AG09309 (cell line): Measurements from ENCODE around the gene KIAA0040.
"Not testable (repeated sequence)": the region's sequence is repeated elsewhere in the genome, so short reads cannot be mapped to it uniquely, and the experiment has no call there.

ENCODE experiments used
- DNase-seq: peaks from one replicate; pipeline ENCODE4 v3.0.0-alpha.2; 2010; ENCODE audit warnings: low read depth
- H3K4me3 ChIP-seq: 2 replicates; pipeline ENCODE4 v1.5.1; 2011; ENCODE audit warnings: mild to moderate bottlenecking, low read depth, low read length, moderate library complexity; ENCODE audit not compliant: control insufficient read depth
- TF ChIP-seq, protein P1 (sequence below): IDR thresholded peaks from 2 replicates; pipeline ENCODE4 v1.5.1; 2011; ENCODE audit warnings: mild to moderate bottlenecking, low read depth, low read length, inconsistent platforms; ENCODE audit not compliant: insufficient read depth, control insufficient read depth; ENCODE audit errors: missing control alignments

The KIAA0040 gene

DNA sequence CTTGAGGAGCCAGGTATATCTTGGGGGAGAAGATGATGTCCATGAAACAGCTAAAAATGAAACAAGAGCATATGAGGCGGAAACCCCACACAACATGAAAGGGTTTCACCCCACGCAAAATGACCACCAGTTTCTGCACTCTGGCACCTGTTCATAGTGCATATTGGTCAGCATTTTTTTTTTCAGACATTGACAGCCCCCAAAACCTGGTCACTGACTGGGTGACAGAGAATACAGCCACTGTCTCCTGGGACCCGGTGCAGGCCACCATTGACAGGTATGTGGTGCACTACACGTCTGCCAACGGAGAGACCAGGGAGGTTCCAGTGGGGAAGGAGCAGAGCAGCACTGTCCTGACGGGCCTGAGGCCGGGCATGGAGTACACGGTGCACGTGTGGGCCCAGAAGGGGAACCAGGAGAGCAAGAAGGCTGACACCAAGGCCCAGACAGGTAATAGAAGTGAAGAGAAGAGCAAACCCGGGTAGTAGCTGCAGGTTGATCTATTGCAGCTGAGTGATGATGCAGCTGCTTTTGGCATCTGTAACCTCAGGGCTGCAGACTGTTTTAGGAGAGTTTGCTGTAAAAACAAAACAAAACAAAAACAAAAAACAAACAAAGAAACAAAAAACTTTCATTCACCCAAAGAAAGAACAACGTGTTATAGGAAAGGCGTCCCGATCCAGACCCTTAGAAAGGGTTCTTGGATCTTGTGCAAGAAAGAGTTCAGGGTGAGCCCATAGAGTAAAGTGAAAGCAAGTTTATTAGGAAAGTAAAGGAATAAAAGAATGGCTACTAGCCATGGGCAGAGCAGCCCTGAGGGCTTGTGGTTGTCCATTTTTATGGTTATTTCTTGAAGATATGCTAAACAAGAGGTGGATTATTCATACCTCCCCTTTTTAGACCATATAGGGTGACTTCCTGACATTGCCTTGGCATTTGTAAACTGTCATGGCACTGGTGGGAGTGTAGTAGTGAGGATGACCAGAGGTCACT lies 73.9 kb downstream of the KIAA0040 start:
- no peak for DNase-seq
- TF ChIP-seq, protein P1, sequence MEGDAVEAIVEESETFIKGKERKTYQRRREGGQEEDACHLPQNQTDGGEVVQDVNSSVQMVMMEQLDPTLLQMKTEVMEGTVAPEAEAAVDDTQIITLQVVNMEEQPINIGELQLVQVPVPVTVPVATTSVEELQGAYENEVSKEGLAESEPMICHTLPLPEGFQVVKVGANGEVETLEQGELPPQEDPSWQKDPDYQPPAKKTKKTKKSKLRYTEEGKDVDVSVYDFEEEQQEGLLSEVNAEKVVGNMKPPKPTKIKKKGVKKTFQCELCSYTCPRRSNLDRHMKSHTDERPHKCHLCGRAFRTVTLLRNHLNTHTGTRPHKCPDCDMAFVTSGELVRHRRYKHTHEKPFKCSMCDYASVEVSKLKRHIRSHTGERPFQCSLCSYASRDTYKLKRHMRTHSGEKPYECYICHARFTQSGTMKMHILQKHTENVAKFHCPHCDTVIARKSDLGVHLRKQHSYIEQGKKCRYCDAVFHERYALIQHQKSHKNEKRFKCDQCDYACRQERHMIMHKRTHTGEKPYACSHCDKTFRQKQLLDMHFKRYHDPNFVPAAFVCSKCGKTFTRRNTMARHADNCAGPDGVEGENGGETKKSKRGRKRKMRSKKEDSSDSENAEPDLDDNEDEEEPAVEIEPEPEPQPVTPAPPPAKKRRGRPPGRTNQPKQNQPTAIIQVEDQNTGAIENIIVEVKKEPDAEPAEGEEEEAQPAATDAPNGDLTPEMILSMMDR: no peak
- no peak overlapping the region for H3K4me3 ChIP-seq

DNA sequence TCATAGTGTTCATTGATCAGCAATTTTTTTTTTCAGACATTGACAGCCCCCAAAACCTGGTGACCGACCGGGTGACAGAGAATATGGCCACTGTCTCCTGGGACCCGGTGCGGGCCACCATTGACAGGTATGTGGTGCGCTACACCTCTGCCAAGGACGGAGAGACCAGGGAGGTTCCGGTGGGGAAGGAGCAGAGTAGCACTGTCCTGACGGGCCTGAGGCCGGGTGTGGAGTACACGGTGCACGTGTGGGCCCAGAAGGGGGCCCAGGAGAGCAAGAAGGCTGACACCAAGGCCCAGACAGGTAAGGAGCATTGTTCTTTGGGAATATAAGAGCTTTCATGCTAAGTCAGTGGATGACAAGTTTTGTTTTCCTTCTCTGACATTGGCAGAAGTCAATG lies 75.7 kb downstream of the KIAA0040 start:
- no peak overlapping the region for H3K4me3 ChIP-seq
- TF ChIP-seq, protein P1: no peak
- no peak for DNase-seq

DNA sequence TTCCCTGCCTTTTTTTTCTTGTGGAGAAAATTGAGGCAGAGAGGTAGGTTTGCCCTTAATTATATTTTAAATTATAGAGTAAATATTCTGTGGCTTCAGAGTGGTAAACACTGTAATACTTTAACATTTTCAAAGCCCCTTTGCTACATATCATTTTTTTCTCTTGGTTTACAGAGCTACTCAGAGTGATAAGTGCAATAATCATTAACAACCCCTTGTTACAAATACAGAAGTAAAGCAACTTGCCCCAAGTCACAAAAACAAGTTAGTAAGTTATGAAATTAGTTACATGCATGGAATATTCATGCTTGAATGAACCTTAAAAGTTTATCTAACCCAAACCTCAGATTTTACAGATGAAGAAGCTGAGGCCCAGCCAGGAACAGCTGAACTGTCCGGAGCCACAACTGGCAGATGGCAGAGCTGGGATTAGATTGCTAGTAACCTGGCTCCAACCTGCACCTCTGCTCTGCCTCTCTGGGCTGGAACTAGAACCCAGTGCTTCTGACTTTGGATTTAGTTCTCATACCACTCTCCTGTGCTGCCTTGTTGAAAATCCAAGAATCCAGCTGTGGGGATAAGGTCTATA lies 76.3 kb downstream of the KIAA0040 start:
- H3K4me3 ChIP-seq: no peak overlapping the region
- DNase-seq: no peak
- TF ChIP-seq, protein P1: no peak

DNA sequence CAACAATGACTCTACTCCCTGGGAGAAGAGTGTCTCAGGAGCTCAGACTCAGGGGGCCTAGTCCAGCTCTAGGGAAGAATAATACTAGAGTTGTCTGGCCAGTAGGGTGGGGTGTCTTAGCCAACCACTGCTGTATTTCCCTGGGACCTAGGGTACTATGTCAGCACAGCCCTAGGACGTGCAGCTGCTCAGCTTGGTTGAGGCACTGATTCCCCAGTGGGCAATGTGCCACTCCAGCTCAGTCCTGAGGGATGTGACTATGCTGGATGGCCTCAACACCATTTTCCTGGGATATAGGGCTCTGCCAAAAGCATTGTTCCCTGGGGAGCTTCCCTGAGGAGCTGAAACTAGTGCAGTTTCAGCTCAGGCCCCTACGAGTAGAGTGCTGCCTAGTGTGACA lies 77.6 kb downstream of the KIAA0040 start:
- no peak for DNase-seq
- TF ChIP-seq, protein P1: no peak
- no peak overlapping the region for H3K4me3 ChIP-seq

DNA sequence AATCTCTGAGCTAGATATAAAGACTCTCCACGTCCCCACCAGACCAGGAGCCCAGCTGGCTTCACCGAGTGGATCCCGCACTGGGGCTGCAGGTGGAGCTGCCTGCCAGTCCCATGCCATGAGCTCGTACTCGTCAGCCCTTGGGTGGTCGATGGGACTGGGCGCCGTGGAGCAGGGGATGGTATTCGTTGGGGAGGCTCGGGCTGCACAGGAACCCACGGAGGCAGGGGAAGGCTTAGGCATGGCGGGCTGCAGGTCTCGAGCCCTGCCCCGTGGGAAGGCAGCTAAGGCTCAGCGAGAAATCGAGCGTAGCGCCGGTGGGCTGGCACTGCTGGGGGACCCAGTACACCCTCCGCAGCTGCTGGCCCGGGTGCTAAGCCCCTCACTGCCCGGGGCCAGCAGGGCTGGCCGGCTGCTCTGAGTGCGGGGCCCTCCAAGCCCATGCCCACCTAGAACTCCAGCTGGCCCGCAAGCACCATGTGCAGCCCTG lies 84.2 kb downstream of the KIAA0040 start:
- not testable (repeated sequence) for DNase-seq, H3K4me3 ChIP-seq
